ENCODE measurements around the gene ZHX3. TPM values are rescaled to one million over a fixed set of nuclear protein-coding genes. Genes with fewer than 3 reads are reported as not detected.

The ZHX3 gene
- total RNA-seq, 1 donor from 2014 or later, result 16.3 TPM

DNA sequence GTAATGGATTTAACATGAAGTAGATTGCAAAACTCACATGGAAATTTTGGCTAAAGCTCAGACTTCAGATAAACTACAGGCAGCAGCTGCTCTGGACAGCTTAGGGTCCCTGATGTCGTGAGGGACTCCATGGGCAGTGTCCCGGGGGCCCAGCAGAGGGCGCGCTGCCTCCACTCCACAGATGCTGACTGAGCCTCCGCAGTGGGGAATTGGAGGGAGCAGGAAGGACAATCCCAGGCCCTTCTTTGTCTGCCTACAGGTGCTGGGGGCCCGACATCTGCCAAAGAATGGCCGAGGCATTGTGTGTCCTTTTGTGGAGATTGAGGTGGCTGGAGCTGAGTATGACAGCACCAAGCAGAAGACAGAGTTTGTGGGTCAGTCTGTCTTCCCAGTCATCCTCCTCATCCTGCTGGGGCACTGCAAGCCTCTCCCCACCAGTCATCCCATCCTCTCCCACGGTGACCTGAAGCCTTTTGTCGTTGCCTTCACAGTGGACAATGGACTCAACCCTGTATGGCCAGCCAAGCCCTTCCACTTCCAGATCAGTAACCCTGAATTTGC lies 144.3 kb downstream of the ZHX3 start:
- DNase-seq (ENCODE audit: extremely low spot score, unreplicated experiment), result peak; percentile 84
- peak overlapping the region; percentile 53 for H3K27ac Mint-ChIP-seq
- H3K9me3 Mint-ChIP-seq, result no peaks in the 10 kb centered on the region
- H3K4me3 Mint-ChIP-seq, result no peak overlapping the region
- no peaks in the 10 kb centered on the region for H3K27me3 Mint-ChIP-seq
- peaks cover 9% of the 10 kb centered on the region for H3K4me1 Mint-ChIP-seq (ENCODE audit: unreplicated experiment)
- TF ChIP-seq, protein P1, sequence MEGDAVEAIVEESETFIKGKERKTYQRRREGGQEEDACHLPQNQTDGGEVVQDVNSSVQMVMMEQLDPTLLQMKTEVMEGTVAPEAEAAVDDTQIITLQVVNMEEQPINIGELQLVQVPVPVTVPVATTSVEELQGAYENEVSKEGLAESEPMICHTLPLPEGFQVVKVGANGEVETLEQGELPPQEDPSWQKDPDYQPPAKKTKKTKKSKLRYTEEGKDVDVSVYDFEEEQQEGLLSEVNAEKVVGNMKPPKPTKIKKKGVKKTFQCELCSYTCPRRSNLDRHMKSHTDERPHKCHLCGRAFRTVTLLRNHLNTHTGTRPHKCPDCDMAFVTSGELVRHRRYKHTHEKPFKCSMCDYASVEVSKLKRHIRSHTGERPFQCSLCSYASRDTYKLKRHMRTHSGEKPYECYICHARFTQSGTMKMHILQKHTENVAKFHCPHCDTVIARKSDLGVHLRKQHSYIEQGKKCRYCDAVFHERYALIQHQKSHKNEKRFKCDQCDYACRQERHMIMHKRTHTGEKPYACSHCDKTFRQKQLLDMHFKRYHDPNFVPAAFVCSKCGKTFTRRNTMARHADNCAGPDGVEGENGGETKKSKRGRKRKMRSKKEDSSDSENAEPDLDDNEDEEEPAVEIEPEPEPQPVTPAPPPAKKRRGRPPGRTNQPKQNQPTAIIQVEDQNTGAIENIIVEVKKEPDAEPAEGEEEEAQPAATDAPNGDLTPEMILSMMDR (conservative IDR thresholded peaks at IDR 0.05), result peak; percentile 97
- H3K36me3 Mint-ChIP-seq, result peaks cover 23% of the 10 kb centered on the region

DNA sequence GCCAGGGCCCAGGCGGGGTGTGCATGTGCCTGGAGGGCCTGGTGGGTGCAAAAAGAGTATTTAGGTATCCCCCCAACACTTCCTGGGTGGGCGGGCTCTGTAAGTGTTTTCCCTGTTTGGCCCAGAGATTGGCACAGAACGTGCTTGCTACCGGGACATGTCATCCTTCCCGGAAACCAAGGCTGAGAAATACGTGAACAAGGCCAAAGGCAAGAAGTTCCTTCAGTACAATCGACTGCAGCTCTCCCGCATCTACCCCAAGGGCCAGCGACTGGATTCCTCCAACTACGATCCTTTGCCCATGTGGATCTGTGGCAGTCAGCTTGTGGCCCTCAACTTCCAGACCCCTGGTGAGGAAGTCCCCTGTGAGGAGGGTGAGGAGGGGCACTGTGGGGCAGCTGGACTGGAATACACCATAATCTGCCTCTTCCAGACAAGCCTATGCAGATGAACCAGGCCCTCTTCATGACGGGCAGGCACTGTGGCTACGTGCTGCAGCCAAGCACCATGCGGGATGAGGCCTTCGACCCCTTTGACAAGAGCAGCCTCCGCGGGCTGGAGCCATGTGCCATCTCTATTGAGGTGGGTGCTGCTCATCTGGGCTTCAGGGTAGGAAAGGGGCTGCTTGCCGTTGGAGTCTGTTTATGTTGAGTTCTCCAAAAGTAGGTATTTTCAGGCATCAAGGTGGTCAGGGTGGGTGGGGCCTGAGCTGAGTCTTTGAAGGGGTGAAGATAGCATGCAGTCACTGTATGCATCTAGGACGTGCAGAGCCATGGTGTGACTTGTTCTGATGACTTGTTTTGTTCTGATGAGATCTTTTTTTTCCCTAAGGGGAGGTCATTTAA lies 145.0 kb downstream of the ZHX3 start:
- Mint-ChIP-seq H3K4me1 (ENCODE audit: unreplicated experiment) (peaks cover 6% of the 10 kb centered on the region), H3K36me3 (peaks cover 19% of the 10 kb centered on the region), H3K27me3 (no peaks in the 10 kb centered on the region), H3K9me3 (no peaks in the 10 kb centered on the region), H3K27ac (no peak overlapping the region), H3K4me3 (no peak overlapping the region)
- DNase-seq (ENCODE audit: extremely low spot score, unreplicated experiment), result peak; percentile 66
- TF ChIP-seq, protein P1 (conservative IDR thresholded peaks at IDR 0.05), result no peak

DNA sequence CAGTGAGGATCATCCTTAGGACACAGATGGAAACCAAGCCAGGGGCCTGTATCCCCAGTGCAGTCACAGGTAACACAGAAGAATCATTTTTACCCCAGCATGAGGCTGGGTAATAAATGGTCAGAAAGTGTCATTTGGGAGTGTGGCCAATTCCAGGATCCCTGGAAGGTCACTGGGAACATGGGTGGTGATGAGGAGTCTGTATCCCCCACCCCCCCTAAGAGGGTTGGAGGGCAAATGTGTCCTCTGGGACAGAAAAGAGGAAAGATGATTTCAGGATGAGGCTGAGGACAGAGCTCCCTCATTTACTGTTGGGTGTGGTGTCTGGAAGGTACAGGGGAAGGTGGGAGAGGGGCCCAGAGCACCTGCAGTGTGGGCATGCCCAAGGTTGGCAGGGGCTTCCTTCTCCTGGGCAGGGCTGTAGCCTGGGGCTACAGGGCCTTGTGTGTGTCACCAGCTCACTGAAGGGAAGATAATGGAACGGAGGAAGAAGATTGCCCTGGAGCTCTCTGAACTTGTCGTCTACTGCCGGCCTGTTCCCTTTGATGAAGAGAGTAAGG lies 145.7 kb downstream of the ZHX3 start:
- H3K27ac Mint-ChIP-seq, result peak overlapping the region; percentile 48
- no peaks in the 10 kb centered on the region for H3K27me3 Mint-ChIP-seq
- no peak overlapping the region for H3K4me3 Mint-ChIP-seq

DNA sequence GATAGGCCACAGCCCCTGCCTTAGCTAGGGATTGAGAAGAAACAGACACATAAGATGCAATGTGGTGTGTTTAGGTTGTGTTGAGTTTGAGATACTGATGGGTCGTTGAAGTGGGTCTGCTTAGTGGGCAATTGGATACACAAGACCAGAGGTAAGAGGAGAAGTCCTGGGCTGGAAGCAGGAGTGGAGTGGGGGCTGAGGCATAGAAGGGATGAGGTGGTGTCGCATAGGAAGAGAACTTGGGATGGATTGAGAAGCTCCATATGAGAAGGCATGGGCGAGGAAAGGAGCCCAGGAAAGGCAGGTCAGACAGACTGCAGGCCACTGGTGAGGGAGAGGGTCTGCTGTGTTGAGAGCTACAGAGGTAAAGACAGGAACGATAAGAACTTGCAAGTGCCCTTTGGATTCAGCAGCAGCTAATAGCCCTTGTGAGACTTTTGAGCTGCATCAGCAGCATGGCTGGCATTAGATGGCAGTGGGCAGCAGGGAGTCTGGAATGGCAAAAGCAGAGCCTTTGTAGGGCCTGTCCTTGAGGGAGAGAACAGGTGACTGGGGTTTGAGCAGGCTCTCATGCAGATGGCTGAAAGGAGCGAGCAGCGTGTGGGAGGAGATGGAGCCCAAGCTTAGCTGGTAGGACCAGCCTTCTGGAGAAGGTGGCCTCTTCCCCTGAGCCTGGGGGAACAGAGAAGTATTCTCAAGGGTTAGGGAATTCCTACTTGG lies 147.0 kb downstream of the ZHX3 start:
- H3K27me3 Mint-ChIP-seq, result no peaks in the 10 kb centered on the region
- no peaks in the 10 kb centered on the region for H3K9me3 Mint-ChIP-seq
- DNase-seq (ENCODE audit: extremely low spot score, unreplicated experiment), result no peak
- H3K4me3 Mint-ChIP-seq, result no peak overlapping the region
- TF ChIP-seq, protein P1 (conservative IDR thresholded peaks at IDR 0.05), result no peak
- no peak overlapping the region for H3K27ac Mint-ChIP-seq
- H3K36me3 Mint-ChIP-seq, result peaks cover 15% of the 10 kb centered on the region
- H3K4me1 Mint-ChIP-seq (ENCODE audit: unreplicated experiment), result peaks cover 6% of the 10 kb centered on the region

More for the DNA sequence above, 145.7 kb downstream of the ZHX3 start:
- TF ChIP-seq, protein P1 (conservative IDR thresholded peaks at IDR 0.05), result no peak
- Mint-ChIP-seq H3K4me1 (ENCODE audit: unreplicated experiment) (peaks cover 6% of the 10 kb centered on the region), H3K9me3 (no peaks in the 10 kb centered on the region), H3K36me3 (peaks cover 19% of the 10 kb centered on the region)
- DNase-seq (ENCODE audit: extremely low spot score, unreplicated experiment), result no peak

DNA sequence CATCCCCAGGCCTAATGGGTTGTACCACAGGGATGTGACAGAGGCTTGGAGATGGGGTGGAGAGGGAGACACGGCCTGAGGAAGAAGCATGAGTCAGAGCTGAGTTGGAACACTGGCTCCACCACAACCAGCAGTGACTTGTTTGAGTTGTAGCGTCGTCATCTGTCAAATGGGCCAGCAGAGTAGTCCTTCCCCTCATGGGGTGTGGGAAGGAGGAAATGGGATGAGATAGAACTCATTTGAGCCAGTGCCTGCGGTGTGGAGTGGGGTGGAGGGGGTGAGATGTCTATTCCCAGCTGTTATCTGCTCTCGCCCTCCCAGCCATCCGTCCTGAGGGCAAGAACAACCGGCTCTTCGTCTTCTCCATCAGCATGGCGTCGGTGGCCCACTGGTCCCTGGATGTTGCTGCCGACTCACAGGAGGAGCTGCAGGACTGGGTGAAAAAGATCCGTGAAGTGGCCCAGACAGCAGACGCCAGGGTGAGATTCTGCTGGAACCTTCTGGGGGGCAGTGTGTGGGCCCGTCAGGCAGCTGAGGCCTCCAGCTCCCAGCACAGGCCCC lies 147.7 kb downstream of the ZHX3 start:
- no peak for DNase-seq (ENCODE audit: extremely low spot score, unreplicated experiment)
- H3K27me3 Mint-ChIP-seq, result no peaks in the 10 kb centered on the region
- TF ChIP-seq, protein P1 (conservative IDR thresholded peaks at IDR 0.05), result no peak
- no peak overlapping the region for H3K4me3 Mint-ChIP-seq
- H3K4me1 Mint-ChIP-seq (ENCODE audit: unreplicated experiment), result peaks cover 6% of the 10 kb centered on the region
- no peaks in the 10 kb centered on the region for H3K9me3 Mint-ChIP-seq
- H3K36me3 Mint-ChIP-seq, result peaks cover 13% of the 10 kb centered on the region
- no peak overlapping the region for H3K27ac Mint-ChIP-seq

All from type B pancreatic cell (in vitro differentiated cells).